HCT116 (cell line): ENCODE results near the gene FRK. TPM values are rescaled to one million over a fixed set of nuclear protein-coding genes. Genes with fewer than 3 reads are reported as not detected.

Source experiments
- ATAC-seq: fragments of 200-7000 bp; cut with Tn5 transposase; 2 replicates; pipeline ENCODE4 v1.9.1; 2020; ENCODE audit warnings: mild to moderate bottlenecking, moderate library complexity
- BruUV-seq: library from RNA; stranded (reverse); fragments of 400-500 nt; replicated peaks from 2 replicates; lab custom pipeline; 2021; lab: Mats Ljungman, UMichigan
- CTCF ChIA-PET: fragments of 300-600 bp; sonication (Branson Sonifier 250); formaldehyde crosslinking; loops from one replicate; lab custom pipeline; 2021; ENCODE audit warnings: antibody characterized with exemption; lab: Charles Lee
- POLR2A ChIA-PET: fragments of 300-600, 350-600 bp; sonication (Branson Sonifier 250); formaldehyde crosslinking; loops from one replicate; lab custom pipeline; 2021; ENCODE audit warnings: antibody characterized with exemption; lab: Charles Lee
- RAD21 ChIA-PET, 2 experiments: fragments of 300-600 bp; sonication (Branson Sonifier 250); formaldehyde crosslinking; loops; one replicate each; lab custom pipeline; 2023; ENCODE audit warnings: low total read pairs in 2 of 2; ENCODE audit not compliant: uncharacterized antibody in 2 of 2, unreplicated experiment in 2 of 2, low non-redundant PET in 1 of 2; lab: Charles Lee
- DNase-seq: peaks from one replicate; pipeline ENCODE4 v3.0.0-alpha.2; 2010; ENCODE audit warnings: low read depth, low spot score
- H2AFZ ChIP-seq: fragments of 200-600 bp; shearing (Covaris generic), sonication (generic); 2 replicates; pipeline ENCODE4 v1.6.1; 2017; ENCODE audit warnings: low read depth, mixed run types, mixed read lengths, antibody characterized with exemption, low read length; ENCODE audit not compliant: poor library complexity, severe bottlenecking
- H3K27ac ChIP-seq: 2 replicates; pipeline ENCODE4 v1.5.1; 2012; ENCODE audit warnings: low read depth, low read length
- H3K27me3 ChIP-seq: fragments of 200-600 bp; sonication (generic); 2 replicates; pipeline ENCODE4 v1.6.1; 2016; ENCODE audit warnings: mixed run types, low read length, mixed read lengths; ENCODE audit not compliant: insufficient read depth
- H3K36me3 ChIP-seq, 2 experiments: fragments of 200-500 bp in 1 of 2; fragments of 200-600 bp in 1 of 2; sonication (Bioruptor generic) in 1 of 2; sonication (generic) in 1 of 2; 2 replicates each; pipeline versions ENCODE4 v1.5.1 to v1.6.1; 2014 to 2016; ENCODE audit warnings: low read length in 2 of 2, inconsistent platforms in 1 of 2, mixed read lengths in 1 of 2, mixed run types in 1 of 2; ENCODE audit not compliant: insufficient read depth in 2 of 2, control insufficient read depth in 1 of 2
- H3K4me1 ChIP-seq, 2 experiments: fragments of 200-600 bp in 1 of 2; sonication (generic) in 1 of 2; 2 replicates each; pipeline versions ENCODE4 v1.5.1 to v1.6.1; 2012 to 2017; ENCODE audit warnings: low read length in 2 of 2, inconsistent platforms in 1 of 2, mild to moderate bottlenecking in 1 of 2, mixed read lengths in 1 of 2, mixed run types in 1 of 2, moderate library complexity in 1 of 2; ENCODE audit not compliant: insufficient read depth in 2 of 2, control insufficient read depth in 1 of 2
- H3K4me2 ChIP-seq: fragments of 200-600 bp; sonication (generic); 2 replicates; pipeline ENCODE4 v1.6.1; 2017; ENCODE audit warnings: mixed run types, low read length, mixed read lengths
- H3K4me3 ChIP-seq, 2 experiments: fragments of 200-600 bp in 1 of 2; sonication (generic) in 1 of 2; replicated peaks in 1 of 2; 2 replicates each; pipeline ENCODE4 v1.5.1; 2011 to 2016; ENCODE audit warnings: low read length in 2 of 2, control low read depth in 1 of 2, low read depth in 1 of 2, mild to moderate bottlenecking in 1 of 2, mixed read lengths in 1 of 2, mixed run types in 1 of 2
- H3K79me2 ChIP-seq: fragments of 200-600 bp; sonication (generic); 2 replicates; pipeline ENCODE4 v1.6.1; 2017; ENCODE audit warnings: mild to moderate bottlenecking, mixed run types, low read length, moderate library complexity, mixed read lengths; ENCODE audit not compliant: insufficient read depth
- H3K9ac ChIP-seq: fragments of 200-600 bp; sonication (generic); 2 replicates; pipeline ENCODE4 v1.6.1; 2016; ENCODE audit warnings: low read length, mixed read lengths
- H3K9me2 ChIP-seq: fragments of 200-600 bp; sonication (generic), shearing (Covaris generic); 2 replicates; pipeline ENCODE4 v1.6.1; 2017; ENCODE audit warnings: mixed run types, mild to moderate bottlenecking, moderate library complexity; ENCODE audit not compliant: insufficient read depth
- H3K9me3 ChIP-seq, 2 experiments: fragments of 200-500 bp in 1 of 2; fragments of 200-600 bp in 1 of 2; sonication (Bioruptor generic) in 1 of 2; sonication (generic) in 1 of 2; 2 replicates each; pipeline ENCODE4 v1.6.1; 2014 to 2017; ENCODE audit warnings: low read length in 2 of 2, mixed read lengths in 2 of 2, inconsistent platforms in 1 of 2, low read depth in 1 of 2, mild to moderate bottlenecking in 1 of 2, mixed run types in 1 of 2, moderate library complexity in 1 of 2; ENCODE audit not compliant: control insufficient read depth in 1 of 2, insufficient read depth in 1 of 2
- H4K20me1 ChIP-seq: fragments of 200-600 bp; sonication (generic), shearing (Covaris generic); 2 replicates; pipeline ENCODE4 v1.6.1; 2017; ENCODE audit warnings: mixed run types, mild to moderate bottlenecking, moderate library complexity; ENCODE audit not compliant: insufficient read depth
- ATF3 ChIP-seq: IDR thresholded peaks from 2 replicates; pipeline ENCODE4 v1.6.1; 2012
- CBX3 ChIP-seq: IDR thresholded peaks from 2 replicates; pipeline ENCODE4 v1.6.1; 2012; ENCODE audit warnings: low read depth
- EGR1 ChIP-seq: IDR thresholded peaks from 2 replicates; pipeline ENCODE4 v1.6.1; 2012; ENCODE audit warnings: low read depth
- EZH2 ChIP-seq: fragments of 200-600 bp; sonication (generic); IDR thresholded peaks from 2 replicates; pipeline ENCODE4 v1.6.1; 2017; ENCODE audit warnings: antibody characterized with exemption, mixed run types
- EZH2phosphoT487 ChIP-seq: fragments of 200-600 bp; IDR thresholded peaks from 2 replicates; pipeline ENCODE4 v1.6.1; 2018; ENCODE audit warnings: antibody characterized with exemption, borderline replicate concordance
- JUND ChIP-seq: IDR thresholded peaks from 2 replicates; pipeline ENCODE4 v1.6.1; 2012
- MAX ChIP-seq: IDR thresholded peaks from 2 replicates; pipeline ENCODE4 v1.6.1; 2012
- RAD21 ChIP-seq: IDR thresholded peaks from 2 replicates; pipeline ENCODE4 v1.6.1; 2012; ENCODE audit warnings: low read depth, mild to moderate bottlenecking
- REST ChIP-seq: IDR thresholded peaks from 2 replicates; pipeline ENCODE4 v1.6.1; 2012; ENCODE audit warnings: low read depth
- SP1 ChIP-seq: IDR thresholded peaks from 2 replicates; pipeline ENCODE4 v1.6.1; 2012; ENCODE audit warnings: low read depth
- SRF ChIP-seq: IDR thresholded peaks from 2 replicates; pipeline ENCODE4 v1.6.1; 2012; ENCODE audit warnings: low read depth
- YY1 ChIP-seq: IDR thresholded peaks from 2 replicates; pipeline ENCODE4 v1.6.1; 2011; ENCODE audit warnings: low read length, low read depth, moderate library complexity, mild to moderate bottlenecking; ENCODE audit not compliant: insufficient replicate concordance; ENCODE audit errors: extremely low read depth
- ZBTB33 ChIP-seq: IDR thresholded peaks from 2 replicates; pipeline ENCODE4 v1.6.1; 2011; ENCODE audit warnings: mild to moderate bottlenecking, low read length, moderate library complexity; ENCODE audit not compliant: insufficient replicate concordance; ENCODE audit errors: extremely low read depth
- ZFX ChIP-seq: fragments of 450-650 bp; IDR thresholded peaks from 2 replicates; pipeline ENCODE4 v1.6.1; 2017
- intact Hi-C: fragments of 100-400 bp; cut with micrococcal nuclease; formaldehyde crosslinking; loops from 2 replicates; pipeline ENCODE4 v1.10.0; 2022
- total RNA-seq: library from RNA; stranded (reverse); gene quantifications from one replicate; pipeline ENCODE4 v1.2.1, GENCODE V29; 2021; ENCODE audit not compliant: unreplicated experiment

The FRK gene
- total RNA-seq, 1 experiment from 2014 or later = 3.7 TPM

- DNase-seq = no peak
- H4K20me1 ChIP-seq = no peaks in the 10 kb centered on the region
- ChIA-PET RAD21 (no interaction called here), CTCF (interaction anchor here (0.7 kb wide), 1 partner anchor 42 kb away, joined by 3 read pairs; no protein-coding TSS in a partner anchor), POLR2A (no interaction called here)
- H3K27me3 ChIP-seq = no peaks in the 10 kb centered on the region
- no peak for ATAC-seq
- no peaks in the 10 kb centered on the region for H3K9me3 ChIP-seq
- intact Hi-C loops = no loop called here
- no peaks in the 10 kb centered on the region for H3K79me2 ChIP-seq
- H3K4me1 ChIP-seq = no peaks in the 10 kb centered on the region
- H3K4me2 ChIP-seq = no peak overlapping the region
- no peaks in the 10 kb centered on the region for H3K36me3 ChIP-seq
- BruUV-seq = no TSS peak
- H3K9me2 ChIP-seq = no peaks in the 10 kb centered on the region
- TF ChIP-seq ZFX = no peak
- TF ChIP-seq CBX3 = no peak
- no peak for TF ChIP-seq ZBTB33
- no peak for TF ChIP-seq JUND
- no peak overlapping the region for H3K9ac ChIP-seq
- no peak overlapping the region for H2AFZ ChIP-seq
- no peak overlapping the region for H3K27ac ChIP-seq
- H3K4me3 ChIP-seq = no peak overlapping the region
Measured at GRCh38 chr6:115969930-115970273, 90.8 kb downstream of the FRK start.

GRCh38 chr6:115969207-115969929 lies 91.3 kb downstream of the FRK start:
- Histone ChIP-seq H3K9ac (no peak overlapping the region), H3K79me2 (no peaks in the 10 kb centered on the region), H3K36me3 (no peaks in the 10 kb centered on the region), H3K4me1 (no peaks in the 10 kb centered on the region), H3K4me3 (no peak overlapping the region), H3K27me3 (no peaks in the 10 kb centered on the region), H2AFZ (no peak overlapping the region), H3K4me2 (no peak overlapping the region), H3K27ac (no peak overlapping the region), H3K9me2 (no peaks in the 10 kb centered on the region), H3K9me3 (no peaks in the 10 kb centered on the region), H4K20me1 (no peaks in the 10 kb centered on the region)
- ChIA-PET CTCF (interaction anchor here (0.7 kb wide), 1 partner anchor 42 kb away, joined by 3 read pairs; no protein-coding TSS in a partner anchor), POLR2A (no interaction called here), RAD21 (no interaction called here)
- DNase-seq (no peak), ATAC-seq (no peak; the same call in 1 of the 2 replicates)
- no TSS peak for BruUV-seq
- no peak for TF ChIP-seq YY1
- no peak for TF ChIP-seq ATF3
- no peak for TF ChIP-seq REST
- TF ChIP-seq SP1 = no peak
- no peak for TF ChIP-seq ZFX
- no peak for TF ChIP-seq EZH2
- no peak for TF ChIP-seq EZH2phosphoT487
- TF ChIP-seq RAD21 = no peak
- TF ChIP-seq EGR1 = no peak
- TF ChIP-seq SRF = no peak
- no peak for TF ChIP-seq MAX
- intact Hi-C loops = no loop called here
